K562 treated with DMSO at 1 percent for 24 hours (cell line): Measurements from ENCODE around the gene CTDP1. TPM values are rescaled to one million over a fixed set of nuclear protein-coding genes. Genes with fewer than 3 reads are reported as not detected.

Experiments used
- total RNA-seq: library from RNA; unstranded; fragments of 300-600 nt; gene quantifications from 2 replicates; pipeline ENCODE4 v1.2.3, GENCODE V29; 2022; ENCODE audit warnings: low read depth; ENCODE audit not compliant: insufficient read depth

The CTDP1 gene, protein sequence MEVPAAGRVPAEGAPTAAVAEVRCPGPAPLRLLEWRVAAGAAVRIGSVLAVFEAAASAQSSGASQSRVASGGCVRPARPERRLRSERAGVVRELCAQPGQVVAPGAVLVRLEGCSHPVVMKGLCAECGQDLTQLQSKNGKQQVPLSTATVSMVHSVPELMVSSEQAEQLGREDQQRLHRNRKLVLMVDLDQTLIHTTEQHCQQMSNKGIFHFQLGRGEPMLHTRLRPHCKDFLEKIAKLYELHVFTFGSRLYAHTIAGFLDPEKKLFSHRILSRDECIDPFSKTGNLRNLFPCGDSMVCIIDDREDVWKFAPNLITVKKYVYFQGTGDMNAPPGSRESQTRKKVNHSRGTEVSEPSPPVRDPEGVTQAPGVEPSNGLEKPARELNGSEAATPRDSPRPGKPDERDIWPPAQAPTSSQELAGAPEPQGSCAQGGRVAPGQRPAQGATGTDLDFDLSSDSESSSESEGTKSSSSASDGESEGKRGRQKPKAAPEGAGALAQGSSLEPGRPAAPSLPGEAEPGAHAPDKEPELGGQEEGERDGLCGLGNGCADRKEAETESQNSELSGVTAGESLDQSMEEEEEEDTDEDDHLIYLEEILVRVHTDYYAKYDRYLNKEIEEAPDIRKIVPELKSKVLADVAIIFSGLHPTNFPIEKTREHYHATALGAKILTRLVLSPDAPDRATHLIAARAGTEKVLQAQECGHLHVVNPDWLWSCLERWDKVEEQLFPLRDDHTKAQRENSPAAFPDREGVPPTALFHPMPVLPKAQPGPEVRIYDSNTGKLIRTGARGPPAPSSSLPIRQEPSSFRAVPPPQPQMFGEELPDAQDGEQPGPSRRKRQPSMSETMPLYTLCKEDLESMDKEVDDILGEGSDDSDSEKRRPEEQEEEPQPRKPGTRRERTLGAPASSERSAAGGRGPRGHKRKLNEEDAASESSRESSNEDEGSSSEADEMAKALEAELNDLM
- 12.8 and 14.6 TPM in 2 replicates for total RNA-seq

GRCh38 chr18:79679552-79680099 is at the start of gene CTDP1:
Gene CTDP1, plus strand, starts transcription at chr18:79679803. Its CDS starts 145 bp downstream, at chr18:79679948.

DNA sequence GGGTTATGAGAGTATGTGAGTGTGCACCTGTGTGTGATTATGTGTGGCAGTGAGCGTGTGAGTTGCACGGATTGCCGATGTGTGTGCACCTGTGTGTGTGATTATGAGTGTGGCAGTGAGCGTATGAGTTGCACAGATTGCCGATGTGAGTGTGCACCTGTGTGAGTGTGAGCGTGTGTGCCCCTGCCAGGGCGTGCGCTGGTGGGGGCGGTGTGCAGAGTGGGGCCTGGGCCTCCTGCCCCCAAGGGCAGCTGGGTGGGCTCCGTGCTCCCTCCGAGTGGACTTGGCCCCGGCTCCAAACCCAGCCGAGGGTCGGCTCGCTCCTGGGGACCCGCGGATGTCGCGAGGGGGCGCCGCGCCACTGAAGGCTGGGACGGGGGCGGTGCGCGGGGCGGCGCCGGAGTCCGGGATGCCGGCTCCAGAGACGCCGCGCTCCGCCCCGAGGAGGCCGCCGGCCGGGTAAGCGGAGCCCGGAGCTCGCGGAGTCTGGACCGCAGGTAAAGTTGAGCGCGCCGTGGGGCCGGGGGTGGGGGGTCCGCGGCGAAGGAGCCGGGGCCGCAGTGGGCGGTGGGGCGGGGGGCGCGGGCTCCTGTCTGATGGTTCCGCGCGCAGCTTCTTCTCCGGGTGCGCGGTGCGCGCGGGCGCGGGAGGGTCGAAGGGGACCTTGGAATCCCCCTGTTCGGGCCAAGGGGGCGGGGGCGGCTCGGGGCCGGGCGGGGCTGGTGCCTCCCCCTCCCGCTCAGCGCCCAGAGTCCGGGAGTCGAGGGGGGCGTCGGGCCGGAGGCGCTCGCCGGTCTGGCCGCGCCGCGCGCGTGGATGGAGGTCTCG is 118.1 kb downstream of the CTDP1 start, which contains the start of gene KCNG2:
KCNG2 (plus strand) TSS at position 421 of the 828 bp plus-strand sequence. CDS start 65,730 bp downstream, outside the sequence.

Other genes with a start within 250 kb of the CTDP1 start
- gene KCNG2, start 118.1 kb downstream of the CTDP1 start, total RNA-seq, result not detected in 2 replicates